Smooth muscle cell (in vitro differentiated cells): ENCODE measurements around the gene EPAS1. TPM values are rescaled to one million over a fixed set of nuclear protein-coding genes. Genes with fewer than 3 reads are reported as not detected.

Experiments
- DNase-seq: peaks from one replicate; lab custom pipeline; 2025; ENCODE audit not compliant: unreplicated experiment; lab: John Stamatoyannopoulos, UW
- H2AFZ ChIP-seq: fragments of 200-600 bp; sonication (generic); 2 replicates; pipeline ENCODE4 v1.6.0; 2016; ENCODE audit warnings: antibody characterized with exemption, low read depth, mild to moderate bottlenecking
- H3F3A ChIP-seq: fragments of 200-600 bp; sonication (generic); 2 replicates; pipeline ENCODE4 v1.6.0; 2017; ENCODE audit warnings: antibody characterized with exemption, low read depth
- H3K27ac ChIP-seq: fragments of 200-600 bp; sonication (generic); 2 replicates; pipeline ENCODE4 v1.5.1; 2016; ENCODE audit warnings: low read depth, mild to moderate bottlenecking
- H3K27me3 ChIP-seq: fragments of 200-600 bp; sonication (generic); 2 replicates; pipeline ENCODE4 v1.6.1; 2016; ENCODE audit warnings: low read depth, mild to moderate bottlenecking
- H3K36me3 ChIP-seq: fragments of 200-600 bp; sonication (generic); 2 replicates; pipeline ENCODE4 v1.5.1; 2016; ENCODE audit warnings: low read depth
- H3K4me1 ChIP-seq: fragments of 200-600 bp; sonication (generic); 2 replicates; pipeline ENCODE4 v1.5.1; 2016; ENCODE audit warnings: low read depth
- H3K4me2 ChIP-seq: fragments of 200-600 bp; sonication (generic); 2 replicates; pipeline ENCODE4 v1.6.0; 2016; ENCODE audit warnings: mild to moderate bottlenecking
- H3K4me3 ChIP-seq: fragments of 200-600 bp; sonication (generic); 2 replicates; pipeline ENCODE4 v1.5.1; 2016; ENCODE audit warnings: mild to moderate bottlenecking
- H3K79me2 ChIP-seq: fragments of 200-600 bp; sonication (generic); 2 replicates; pipeline ENCODE4 v1.6.0; 2016; ENCODE audit warnings: low read depth, mild to moderate bottlenecking
- H3K9ac ChIP-seq: fragments of 200-600 bp; sonication (generic); 2 replicates; pipeline ENCODE4 v1.6.0; 2016; ENCODE audit warnings: low read depth
- H3K9me3 ChIP-seq: fragments of 200-600 bp; sonication (generic); replicated peaks from 2 replicates; pipeline ENCODE4 v1.5.1; 2016; ENCODE audit warnings: low read depth
- H4K20me1 ChIP-seq: fragments of 200-600 bp; sonication (generic); 2 replicates; pipeline ENCODE4 v1.6.0; 2016; ENCODE audit warnings: low read depth
- CTCF ChIP-seq: fragments of 200-600 bp; sonication (generic); IDR thresholded peaks from 2 replicates; pipeline ENCODE4 v1.5.1; 2017; ENCODE audit warnings: borderline replicate concordance, mild to moderate bottlenecking, antibody characterized with exemption; ENCODE audit not compliant: insufficient read depth, poor library complexity, severe bottlenecking
- WGBS: methylation state at CpG from one replicate; pipeline ENCODE4 v1.1.7; 2016; ENCODE audit warnings: low lambda C conversion rate; 5-methylcytosine and 5-hydroxymethylcytosine counted together
- polyA plus RNA-seq: library from polyadenylated mRNA; unstranded; fragments of >200 nt; fragmentation: Nextera tagmentation; extraction: Ambion mirVana; gene quantifications from 2 replicates; pipeline ENCODE4 v1.2.1, GENCODE V29; 2016
- total RNA-seq: library from RNA; depleted of rRNA; stranded (reverse); fragments of >200 nt; gene quantifications from 2 replicates; pipeline ENCODE4 v1.2.3, GENCODE V29; 2014

Gene EPAS1
- total and polyA plus RNA-seq, 2 experiments from 2014 or later = 31.7 to 91.6 TPM

DNA sequence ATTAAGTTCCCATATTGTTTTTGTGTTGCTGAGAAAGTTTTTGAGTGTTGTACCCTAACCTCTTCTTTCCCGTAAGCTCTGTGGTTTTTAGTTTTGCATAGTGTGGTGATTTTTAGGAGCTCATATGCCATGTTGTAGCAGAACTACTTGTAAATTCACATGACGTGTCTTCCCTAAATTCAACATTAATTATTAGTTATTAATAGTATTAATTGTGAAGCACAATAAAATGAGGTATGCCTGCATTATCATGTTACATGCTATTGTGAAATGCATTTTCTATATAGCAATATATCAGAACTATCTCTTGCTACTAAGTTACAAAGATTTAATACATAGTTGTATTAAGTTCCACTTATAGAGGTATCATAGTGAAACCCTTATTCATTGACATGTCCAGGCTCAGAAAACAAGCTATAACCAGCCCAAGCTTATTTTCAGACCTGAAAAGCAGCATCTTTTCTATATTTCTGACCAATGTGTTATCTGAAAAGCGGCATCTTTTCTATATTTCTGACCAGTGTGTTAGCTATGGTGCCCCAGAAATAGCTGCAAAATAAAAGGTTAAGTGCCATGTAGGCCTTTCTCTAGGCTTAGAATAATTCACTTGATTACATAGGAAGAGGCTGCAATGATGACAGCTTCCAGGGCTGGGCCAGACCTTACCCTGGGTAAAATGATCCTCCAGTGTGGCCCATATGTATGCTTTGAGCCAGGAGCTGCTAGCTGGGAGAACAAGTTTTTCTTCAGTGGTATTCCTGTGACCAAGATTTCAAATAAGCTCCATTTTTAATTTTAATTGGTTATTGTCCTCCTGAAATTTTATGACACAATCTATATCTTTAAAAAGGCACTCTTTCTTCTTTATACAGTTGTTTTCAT is 21.6 kb downstream of the EPAS1 start:
- Histone ChIP-seq H3K36me3 (no peaks in the 10 kb centered on the region), H3K9ac (peak overlapping the region; percentile 49), H3K27ac (peak overlapping the region; percentile 78), H3K4me2 (peak overlapping the region; percentile 80), H3K27me3 (no peaks in the 10 kb centered on the region), H3F3A (peaks cover 36% of the 10 kb centered on the region), H3K9me3 (no peaks in the 10 kb centered on the region), H3K4me3 (no peak overlapping the region), H2AFZ (no peak overlapping the region), H3K4me1 (peaks cover 33% of the 10 kb centered on the region), H4K20me1 (peaks cover 83% of the 10 kb centered on the region), H3K79me2 (peaks cover 90% of the 10 kb centered on the region)
- 85% methylated on average over 3 of the region's 3 CpGs for WGBS
- no peak for TF ChIP-seq CTCF
- no peak for DNase-seq

DNA sequence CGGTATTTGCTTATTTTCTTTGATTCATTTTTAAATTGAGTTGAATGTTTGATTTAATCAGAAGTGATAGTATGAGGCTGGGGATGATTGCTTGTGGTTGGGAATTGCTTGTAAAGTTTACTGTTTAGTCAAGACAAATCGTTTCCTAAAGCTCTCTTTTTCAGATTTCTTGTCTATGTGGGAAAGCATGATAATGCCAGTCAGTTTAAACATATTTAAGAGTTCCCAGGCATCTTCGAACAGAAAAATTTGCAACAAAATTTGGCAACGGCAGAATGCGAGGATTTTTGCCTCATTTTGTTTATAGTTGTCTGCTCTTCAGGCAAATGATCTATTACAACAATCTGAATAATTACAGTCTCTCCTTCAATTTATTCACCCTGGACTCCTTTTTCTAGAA is 22.5 kb downstream of the EPAS1 start:
- peaks cover 83% of the 10 kb centered on the region for H4K20me1 ChIP-seq
- H3K27ac ChIP-seq = peak overlapping the region; percentile 78
- 33% methylated on average over 5 of the region's 5 CpGs for WGBS
- peak overlapping the region; percentile 49 for H3K9ac ChIP-seq
- H3K9me3 ChIP-seq = no peaks in the 10 kb centered on the region
- peaks cover 90% of the 10 kb centered on the region for H3K79me2 ChIP-seq
- peaks cover 31% of the 10 kb centered on the region for H3F3A ChIP-seq
- peak overlapping the region; percentile 80 for H3K4me2 ChIP-seq
- H3K36me3 ChIP-seq = no peaks in the 10 kb centered on the region
- peaks cover 33% of the 10 kb centered on the region for H3K4me1 ChIP-seq
- no peak for DNase-seq
- no peak overlapping the region for H2AFZ ChIP-seq
- no peak for TF ChIP-seq CTCF
- peak overlapping the region; percentile 1 for H3K4me3 ChIP-seq
- H3K27me3 ChIP-seq = no peaks in the 10 kb centered on the region

GRCh38 chr2:46320141-46320567 is 22.9 kb downstream of the EPAS1 start:
- no peak for DNase-seq
- H2AFZ ChIP-seq = no peak overlapping the region
- H3K4me3 ChIP-seq = peak overlapping the region; percentile 1

More at GRCh38 chr2:46320141-46320567, 22.9 kb downstream of the EPAS1 start:
- Histone ChIP-seq H3K4me2 (peak overlapping the region; percentile 80), H3K36me3 (no peaks in the 10 kb centered on the region), H3K79me2 (peaks cover 93% of the 10 kb centered on the region), H4K20me1 (peaks cover 84% of the 10 kb centered on the region), H3K27me3 (no peaks in the 10 kb centered on the region), H3K9ac (peak overlapping the region; percentile 49), H3K9me3 (no peaks in the 10 kb centered on the region), H3K27ac (peak overlapping the region; percentile 78), H3K4me1 (peaks cover 33% of the 10 kb centered on the region), H3F3A (peaks cover 29% of the 10 kb centered on the region)
- 37% methylated on average over 8 of the region's 8 CpGs for WGBS
- no peak for TF ChIP-seq CTCF
